Calu3 (cell line): Measurements from ENCODE around the gene SERGEF. TPM values are rescaled to one million over a fixed set of nuclear protein-coding genes. Genes with fewer than 3 reads are reported as not detected.
A peak's percentile ranks its signal among the peaks of the same experiment; 100 is the strongest.

Experiments
- BruUV-seq: library from RNA; stranded (reverse); fragments of 400-500 nt; replicated peaks from 2 replicates; lab custom pipeline; 2021; lab: Mats Ljungman, UMichigan
- CTCF ChIA-PET: fragments of 300-600 bp; sonication (Branson Sonifier 250); formaldehyde crosslinking; loops from one replicate; lab custom pipeline; 2022; ENCODE audit warnings: antibody characterized with exemption; lab: Charles Lee
- DNase-seq: peaks from one replicate; pipeline ENCODE4 v3.0.0; 2022
- H3K27ac Mint-ChIP-seq: one replicate; pipeline ENCODE4 v1.8.0; 2022; ENCODE audit warnings: mixed read lengths; ENCODE audit not compliant: unreplicated experiment
- H3K27me3 Mint-ChIP-seq: one replicate; pipeline ENCODE4 v1.8.0; 2022; ENCODE audit warnings: mixed read lengths; ENCODE audit not compliant: unreplicated experiment
- H3K36me3 Mint-ChIP-seq: one replicate; pipeline ENCODE4 v1.8.0; 2022; ENCODE audit warnings: mild to moderate bottlenecking, moderate library complexity, mixed read lengths; ENCODE audit not compliant: insufficient read depth, unreplicated experiment
- H3K4me1 Mint-ChIP-seq: one replicate; pipeline ENCODE4 v1.8.0; 2022; ENCODE audit warnings: mild to moderate bottlenecking, low read depth, mixed read lengths; ENCODE audit not compliant: unreplicated experiment
- H3K4me3 Mint-ChIP-seq: one replicate; pipeline ENCODE4 v1.8.0; 2022; ENCODE audit warnings: mild to moderate bottlenecking, low read depth, moderate library complexity, mixed read lengths; ENCODE audit not compliant: unreplicated experiment
- H3K9me3 Mint-ChIP-seq: one replicate; pipeline ENCODE4 v1.8.0; 2022; ENCODE audit warnings: low read depth, mixed read lengths; ENCODE audit not compliant: unreplicated experiment
- intact Hi-C: fragments of 100-400 bp; cut with micrococcal nuclease; formaldehyde crosslinking; loops from one replicate; pipeline ENCODE4 v1.10.0; 2022; ENCODE audit not compliant: unreplicated experiment
- total RNA-seq: library from RNA; stranded (reverse); gene quantifications from 2 replicates; pipeline ENCODE4 v1.2.3, GENCODE V29; 2022
- TF ChIP-seq, protein P1 (sequence below): fragments of 200-600 bp; IDR thresholded peaks from one replicate; pipeline ENCODE4 v1.8.0; 2022; ENCODE audit warnings: antibody characterized with exemption; ENCODE audit not compliant: unreplicated experiment

SERGEF gene
- total RNA-seq, 1 experiment from 2014 or later = 28.1 TPM

DNA sequence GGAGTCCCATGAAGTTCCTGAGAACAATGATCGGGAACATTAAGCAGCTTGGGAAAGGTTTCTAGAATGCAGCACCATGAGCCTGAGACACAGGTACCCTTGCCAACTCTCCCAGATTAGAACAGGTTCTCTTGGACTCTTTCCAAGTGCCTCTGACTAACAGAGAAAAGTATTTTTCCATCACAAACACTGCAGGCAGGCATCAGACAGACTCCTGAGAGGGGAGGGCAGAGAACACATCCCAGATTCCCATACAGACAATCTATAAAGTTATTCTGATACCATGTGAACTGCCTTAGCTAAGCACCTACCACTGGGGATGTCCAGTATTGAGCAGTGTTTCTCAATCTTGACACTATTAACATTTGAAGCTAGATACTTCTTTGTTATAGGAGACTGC lies 27.3 kb downstream of the SERGEF start:
- CTCF ChIA-PET = interaction anchor here (0.6 to 1.2 kb wide), 4 partner anchors 9 to 598 kb away, joined by 3 to 4 read pairs (median 3); no protein-coding TSS in a partner anchor
- peak; percentile 48 for DNase-seq
- H3K9me3 Mint-ChIP-seq = no peaks in the 10 kb centered on the region
- H3K4me1 Mint-ChIP-seq = peaks cover 47% of the 10 kb centered on the region
- H3K27ac Mint-ChIP-seq = no peak overlapping the region
- no peak overlapping the region for H3K4me3 Mint-ChIP-seq
- peaks cover 5% of the 10 kb centered on the region for H3K36me3 Mint-ChIP-seq
- H3K27me3 Mint-ChIP-seq = no peaks in the 10 kb centered on the region
- BruUV-seq = no TSS peak
- TF ChIP-seq, protein P1, sequence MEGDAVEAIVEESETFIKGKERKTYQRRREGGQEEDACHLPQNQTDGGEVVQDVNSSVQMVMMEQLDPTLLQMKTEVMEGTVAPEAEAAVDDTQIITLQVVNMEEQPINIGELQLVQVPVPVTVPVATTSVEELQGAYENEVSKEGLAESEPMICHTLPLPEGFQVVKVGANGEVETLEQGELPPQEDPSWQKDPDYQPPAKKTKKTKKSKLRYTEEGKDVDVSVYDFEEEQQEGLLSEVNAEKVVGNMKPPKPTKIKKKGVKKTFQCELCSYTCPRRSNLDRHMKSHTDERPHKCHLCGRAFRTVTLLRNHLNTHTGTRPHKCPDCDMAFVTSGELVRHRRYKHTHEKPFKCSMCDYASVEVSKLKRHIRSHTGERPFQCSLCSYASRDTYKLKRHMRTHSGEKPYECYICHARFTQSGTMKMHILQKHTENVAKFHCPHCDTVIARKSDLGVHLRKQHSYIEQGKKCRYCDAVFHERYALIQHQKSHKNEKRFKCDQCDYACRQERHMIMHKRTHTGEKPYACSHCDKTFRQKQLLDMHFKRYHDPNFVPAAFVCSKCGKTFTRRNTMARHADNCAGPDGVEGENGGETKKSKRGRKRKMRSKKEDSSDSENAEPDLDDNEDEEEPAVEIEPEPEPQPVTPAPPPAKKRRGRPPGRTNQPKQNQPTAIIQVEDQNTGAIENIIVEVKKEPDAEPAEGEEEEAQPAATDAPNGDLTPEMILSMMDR = no peak
- intact Hi-C loops = loop anchor here (5.0 kb wide), 1 partner anchor 122 kb away; the partner anchor contains the start of gene SAAL1

DNA sequence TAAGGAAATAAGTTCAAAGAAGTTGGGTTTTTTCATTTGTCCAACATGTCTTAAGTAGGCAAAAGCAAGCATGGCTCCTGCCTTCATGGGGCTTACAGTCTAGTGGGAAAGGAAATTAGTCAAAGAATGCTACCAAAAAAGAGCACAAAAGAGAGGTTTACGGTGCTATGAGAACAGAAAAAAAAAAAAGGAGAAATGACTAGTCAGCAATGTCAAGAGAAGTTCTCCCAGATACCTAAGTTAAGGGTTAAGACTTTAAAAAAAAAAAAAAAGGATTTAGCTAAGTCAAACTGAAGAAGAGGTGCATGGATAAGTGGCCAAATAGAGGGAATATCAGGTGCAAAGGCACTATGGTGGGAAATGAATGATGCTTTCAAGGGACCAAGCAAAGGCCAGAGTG lies 29.3 kb downstream of the SERGEF start:
- Mint-ChIP-seq H3K27ac (no peak overlapping the region), H3K4me1 (peaks cover 47% of the 10 kb centered on the region), H3K9me3 (no peaks in the 10 kb centered on the region), H3K4me3 (no peak overlapping the region), H3K36me3 (peaks cover 5% of the 10 kb centered on the region), H3K27me3 (no peaks in the 10 kb centered on the region)
- intact Hi-C loops = no loop called here
- CTCF ChIA-PET = no interaction called here
- no TSS peak for BruUV-seq
- TF ChIP-seq, protein P1 = no peak
- no peak for DNase-seq

DNA sequence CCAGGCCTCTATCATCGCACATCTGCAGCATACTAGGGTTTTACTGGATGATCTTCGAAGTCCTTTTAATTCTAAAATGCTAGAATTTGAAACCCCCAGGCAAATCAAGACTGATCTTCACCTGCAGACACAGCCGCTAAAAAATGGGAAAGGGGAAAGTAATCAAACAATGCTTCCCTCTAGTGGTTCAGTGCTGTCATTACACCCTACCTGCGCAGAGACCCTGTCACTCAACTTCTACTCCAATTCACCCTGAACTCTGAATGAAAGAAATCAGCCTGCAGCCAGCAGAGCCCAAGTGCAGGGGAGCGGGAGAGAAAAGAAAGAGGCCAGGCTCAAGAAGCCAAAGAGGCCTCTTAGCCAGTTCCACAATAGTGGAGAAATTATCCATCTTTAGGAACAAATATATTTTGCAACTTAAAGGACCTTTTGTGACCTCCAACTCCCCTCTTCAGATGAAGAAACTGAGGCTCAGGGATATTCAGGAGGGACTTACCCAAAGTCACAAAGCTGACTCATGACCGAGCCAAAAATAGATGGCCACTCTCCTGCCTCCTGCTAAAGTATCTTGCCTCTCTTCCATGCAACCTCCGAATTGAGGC lies 33.0 kb downstream of the SERGEF start:
- TF ChIP-seq, protein P1 = peak; percentile 76
- DNase-seq = peak; percentile 43
- Mint-ChIP-seq H3K36me3 (no peaks in the 10 kb centered on the region), H3K9me3 (no peaks in the 10 kb centered on the region), H3K27me3 (no peaks in the 10 kb centered on the region), H3K4me1 (peaks cover 14% of the 10 kb centered on the region), H3K4me3 (no peak overlapping the region), H3K27ac (no peak overlapping the region)
- CTCF ChIA-PET = interaction anchor here (3.4 kb wide), 1 partner anchor 249 kb away, joined by 60 read pairs; no protein-coding TSS in a partner anchor
- intact Hi-C loops = loop anchor here (2.0 kb wide), 1 partner anchor 379 kb away; no protein-coding TSS in a partner anchor
- BruUV-seq = no TSS peak

- intact Hi-C loops = loop anchor here (1.0 to 2.0 kb wide), 3 partner anchors 218 to 378 kb away; no protein-coding TSS in a partner anchor
- Mint-ChIP-seq H3K27ac (no peak overlapping the region), H3K4me3 (no peak overlapping the region), H3K9me3 (no peaks in the 10 kb centered on the region), H3K4me1 (peaks cover 2% of the 10 kb centered on the region), H3K27me3 (no peaks in the 10 kb centered on the region), H3K36me3 (no peaks in the 10 kb centered on the region)
- no TSS peak for BruUV-seq
- peak; percentile 69 for DNase-seq
- CTCF ChIA-PET = interaction anchor here (0.6 to 3.4 kb wide), 14 partner anchors 11 to 380 kb away, joined by 3 to 60 read pairs (median 3); partner anchors contain the start of gene KCNC1
- TF ChIP-seq, protein P1 = peak; percentile 59
Observed at GRCh38 chr11:17978553-17979287, 34.1 kb downstream of the SERGEF start.
